ENCODE results near the gene ALPL. TPM values are rescaled to one million over a fixed set of nuclear protein-coding genes. Genes with fewer than 3 reads are reported as not detected.

ALPL gene
- total and polyA plus RNA-seq, 12 donors = 21.9 to 752 (median 70.6) TPM

GRCh38 chr1:21567241-21568005 is 58.2 kb downstream of the ALPL start:
- no peak for DNase-seq
- Histone ChIP-seq H3K27ac (no peak overlapping the region), H3K36me3 (replicated peaks in 1 of 2) (no peaks in the 10 kb centered on the region), H3K9me3 (replicated peaks in 1 of 3) (no peaks in the 10 kb centered on the region), H3K27me3 (no peaks in the 10 kb centered on the region), H3K4me1 (replicated peaks in 1 of 2) (peaks cover 12 to 13% of the 10 kb centered on the region in 2 donors), H3K4me3 (no peak overlapping the region)
- TF ChIP-seq CTCF (IDR thresholded peaks at IDR 0.05) = no peak
- TF ChIP-seq POLR2A (IDR thresholded peaks at IDR 0.05) = no peak
- intact Hi-C loops (cut with DNase I) = no loop called here
- 87 to 92% (median 89%) methylated on average over 8 to 24 of the region's 24 CpGs for WGBS, 4 donors

- TF ChIP-seq CTCF (IDR thresholded peaks at IDR 0.05) = no peak
- no peak for TF ChIP-seq POLR2A (IDR thresholded peaks at IDR 0.05)
- Histone ChIP-seq H3K9me3 (replicated peaks in 1 of 3) (no peaks in the 10 kb centered on the region), H3K4me1 (replicated peaks in 1 of 2) (peaks cover 12 to 13% of the 10 kb centered on the region in 2 donors), H3K27me3 (no peaks in the 10 kb centered on the region), H3K27ac (no peak overlapping the region), H3K36me3 (replicated peaks in 1 of 2) (no peaks in the 10 kb centered on the region), H3K4me3 (no peak overlapping the region)
- WGBS, 4 donors = 86 to 90% (median 90%) methylated on average over 11 to 15 of the region's 15 CpGs
- DNase-seq = no peak
- intact Hi-C loops (cut with DNase I) = no loop called here
These were observed 59.0 kb downstream of the ALPL start for GRCh38 chr1:21568006-21568746.

- no peak for DNase-seq
- H3K27ac ChIP-seq = no peak overlapping the region
- no peaks in the 10 kb centered on the region for H3K9me3 ChIP-seq (replicated peaks in 1 of 3)
- H3K27me3 ChIP-seq = no peaks in the 10 kb centered on the region
- 80 to 95% (median 83%) methylated on average over 7 to 10 of the region's 10 CpGs for WGBS, 4 donors
- peaks cover 12% of the 10 kb centered on the region in 2 donors for H3K4me1 ChIP-seq (replicated peaks in 1 of 2)
- intact Hi-C loops (cut with DNase I) = no loop called here
- H3K36me3 ChIP-seq (replicated peaks in 1 of 2) = no peaks in the 10 kb centered on the region
- no peak for TF ChIP-seq POLR2A (IDR thresholded peaks at IDR 0.05)
- TF ChIP-seq CTCF (IDR thresholded peaks at IDR 0.05) = no peak
- H3K4me3 ChIP-seq = no peak overlapping the region
These were observed 59.7 kb downstream of the ALPL start for GRCh38 chr1:21568809-21569385.

- no peak for DNase-seq
- no peaks in the 10 kb centered on the region for H3K27me3 ChIP-seq
- 78 to 93% (median 85%) methylated on average over 8 to 10 of the region's 10 CpGs for WGBS, 4 donors
- intact Hi-C loops (cut with DNase I) = loop anchor here in 1 of 2 donors (5.0 to 10.0 kb wide), 2 partner anchors 63 to 195 kb away; partner anchors contain the start of gene ALPL
- no peaks in the 10 kb centered on the region for H3K9me3 ChIP-seq (replicated peaks in 1 of 3)
- no peak overlapping the region for H3K27ac ChIP-seq
- TF ChIP-seq CTCF (IDR thresholded peaks at IDR 0.05) = no peak
- no peak for TF ChIP-seq POLR2A (IDR thresholded peaks at IDR 0.05)
- H3K36me3 ChIP-seq (replicated peaks in 1 of 2) = no peaks in the 10 kb centered on the region
- no peak overlapping the region for H3K4me3 ChIP-seq
- peaks cover 3 to 4% of the 10 kb centered on the region in 2 donors for H3K4me1 ChIP-seq (replicated peaks in 1 of 2)
These were observed 60.8 kb downstream of the ALPL start for GRCh38 chr1:21569820-21570527.
